ENCODE results near the gene CDH12. TPM values are rescaled to one million over a fixed set of nuclear protein-coding genes. Genes with fewer than 3 reads are reported as not detected.

Gene CDH12
- total RNA-seq, 2 donors from 2014 or later = 0.14 to 1.0 TPM

- Histone ChIP-seq H3K4me3 (no peak overlapping the region), H3K36me3 (no peaks in the 10 kb centered on the region), H3K27ac (no peak overlapping the region), H3K4me1 (replicated peaks) (no peaks in the 10 kb centered on the region), H3K9me3 (no peaks in the 10 kb centered on the region), H3K27me3 (replicated peaks; ENCODE audit: insufficient read depth) (no peaks in the 10 kb centered on the region)
- DNase-seq (ENCODE audit: low spot score) = no peak
- intact Hi-C loops (cut with DNase I) = no loop called here
- TF ChIP-seq CTCF (IDR thresholded peaks at IDR 0.05) (no peak), POLR2A (IDR thresholded peaks at IDR 0.05) (no peak), POLR2AphosphoS5 (IDR thresholded peaks at IDR 0.05) (no peak)
- WGBS = 79% methylated on average over 6 of the region's 6 CpGs
Measured at GRCh38 chr5:21831145-21831787, 1021.9 kb downstream of the CDH12 start.

GRCh38 chr5:21826884-21827283 lies 1026.3 kb downstream of the CDH12 start:
- Histone ChIP-seq H3K36me3 (no peaks in the 10 kb centered on the region), H3K4me1 (replicated peaks) (no peaks in the 10 kb centered on the region), H3K4me3 (no peak overlapping the region), H3K27me3 (replicated peaks; ENCODE audit: insufficient read depth) (no peaks in the 10 kb centered on the region), H3K9me3 (no peaks in the 10 kb centered on the region), H3K27ac (no peak overlapping the region)
- no peak for TF ChIP-seq POLR2A (IDR thresholded peaks at IDR 0.05)
- TF ChIP-seq CTCF (IDR thresholded peaks at IDR 0.05) = no peak
- TF ChIP-seq POLR2AphosphoS5 (IDR thresholded peaks at IDR 0.05) = no peak
- WGBS = 100% methylated on average over 1 of the region's 1 CpG
- intact Hi-C loops (cut with DNase I) = no loop called here
- no peak for DNase-seq (ENCODE audit: low spot score)

GRCh38 chr5:21823588-21823987 lies 1029.6 kb downstream of the CDH12 start:
- Histone ChIP-seq H3K27ac (no peak overlapping the region), H3K4me3 (no peak overlapping the region), H3K27me3 (replicated peaks; ENCODE audit: insufficient read depth) (no peaks in the 10 kb centered on the region), H3K9me3 (no peaks in the 10 kb centered on the region), H3K36me3 (no peaks in the 10 kb centered on the region), H3K4me1 (replicated peaks) (no peaks in the 10 kb centered on the region)
- no peak for TF ChIP-seq POLR2A (IDR thresholded peaks at IDR 0.05)
- intact Hi-C loops (cut with DNase I) = no loop called here
- 68% methylated on average over 1 of the region's 1 CpG for WGBS
- DNase-seq (ENCODE audit: low spot score) = no peak

GRCh38 chr5:21823076-21823574 lies 1030.0 kb downstream of the CDH12 start:
- Histone ChIP-seq H3K36me3 (no peaks in the 10 kb centered on the region), H3K4me1 (replicated peaks) (no peaks in the 10 kb centered on the region), H3K9me3 (no peaks in the 10 kb centered on the region), H3K4me3 (no peak overlapping the region), H3K27ac (no peak overlapping the region), H3K27me3 (replicated peaks; ENCODE audit: insufficient read depth) (no peaks in the 10 kb centered on the region)
- no peak for DNase-seq (ENCODE audit: low spot score)
- 67% methylated on average over 2 of the region's 2 CpGs for WGBS
- intact Hi-C loops (cut with DNase I) = no loop called here
- TF ChIP-seq POLR2A (IDR thresholded peaks at IDR 0.05) (no peak), CTCF (IDR thresholded peaks at IDR 0.05) (no peak), POLR2AphosphoS5 (IDR thresholded peaks at IDR 0.05) (no peak)

GRCh38 chr5:21820527-21820926 lies 1032.6 kb downstream of the CDH12 start:
- intact Hi-C loops (cut with DNase I) = no loop called here
- WGBS = 24% methylated on average over 5 of the region's 5 CpGs
- DNase-seq (ENCODE audit: low spot score) = no peak
- H3K4me3 ChIP-seq = no peak overlapping the region
- H3K27me3 ChIP-seq (replicated peaks; ENCODE audit: insufficient read depth) = no peaks in the 10 kb centered on the region
- no peaks in the 10 kb centered on the region for H3K36me3 ChIP-seq
- H3K27ac ChIP-seq = no peak overlapping the region
- no peaks in the 10 kb centered on the region for H3K4me1 ChIP-seq (replicated peaks)
- TF ChIP-seq CTCF (IDR thresholded peaks at IDR 0.05) (no peak), POLR2AphosphoS5 (IDR thresholded peaks at IDR 0.05) (no peak), POLR2A (IDR thresholded peaks at IDR 0.05) (no peak)
- H3K9me3 ChIP-seq = no peaks in the 10 kb centered on the region
